ENCODE results near the gene MIP. TPM values are rescaled to one million over a fixed set of nuclear protein-coding genes. Genes with fewer than 3 reads are reported as not detected.

Gene MIP
- total RNA-seq, 1 donor from 2014 or later = not detected

DNA sequence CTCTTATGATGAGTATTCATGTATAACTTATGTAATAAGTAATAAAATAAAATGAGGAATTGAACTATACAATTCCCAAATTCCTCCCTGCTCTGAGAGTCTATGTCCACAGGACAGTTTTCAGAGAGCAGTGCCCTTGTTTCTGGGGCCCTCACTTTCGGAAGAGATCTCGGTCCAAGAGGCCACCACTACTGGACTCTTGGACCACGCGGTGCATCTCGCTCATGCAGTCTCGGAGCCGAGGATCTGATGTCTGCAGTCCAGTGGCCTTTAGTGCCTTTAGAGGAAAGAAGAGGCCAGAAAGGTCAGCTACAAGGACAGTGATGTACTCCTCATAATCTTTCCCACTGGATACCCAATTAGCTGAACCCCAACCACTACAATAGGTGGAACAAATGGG is 25.2 kb upstream of the MIP start:
- Mint-ChIP-seq H3K9me3 (no peaks in the 10 kb centered on the region), H3K27me3 (no peaks in the 10 kb centered on the region), H3K36me3 (ENCODE audit: low read depth) (no peaks in the 10 kb centered on the region), H3K4me3 (no peak overlapping the region), H3K4me1 (peaks cover 5% of the 10 kb centered on the region), H3K27ac (no peak overlapping the region)
- intact Hi-C loops (cut with micrococcal nuclease) = no loop called here
- DNase-seq = no peak

GRCh38 chr12:56477521-56478225 is 23.2 kb upstream of the MIP start:
- H3K27me3 Mint-ChIP-seq = no peaks in the 10 kb centered on the region
- intact Hi-C loops (cut with micrococcal nuclease) = no loop called here
- H3K36me3 Mint-ChIP-seq (ENCODE audit: low read depth) = peaks cover 7% of the 10 kb centered on the region
- H3K4me3 Mint-ChIP-seq = no peak overlapping the region
- H3K9me3 Mint-ChIP-seq = no peaks in the 10 kb centered on the region
- H3K27ac Mint-ChIP-seq = no peak overlapping the region
- DNase-seq = no peak
- H3K4me1 Mint-ChIP-seq = peaks cover 5% of the 10 kb centered on the region

- Mint-ChIP-seq H3K27ac (no peak overlapping the region), H3K4me3 (no peak overlapping the region), H3K36me3 (ENCODE audit: low read depth) (peaks cover 9% of the 10 kb centered on the region), H3K9me3 (no peaks in the 10 kb centered on the region), H3K4me1 (peaks cover 5% of the 10 kb centered on the region), H3K27me3 (no peaks in the 10 kb centered on the region)
- intact Hi-C loops (cut with micrococcal nuclease) = no loop called here
- DNase-seq = no peak
Measured at GRCh38 chr12:56476972-56477432, 22.5 kb upstream of the MIP start.

GRCh38 chr12:56476143-56476542 is 21.7 kb upstream of the MIP start:
- intact Hi-C loops (cut with micrococcal nuclease) = no loop called here
- H3K27ac Mint-ChIP-seq = no peak overlapping the region

DNA sequence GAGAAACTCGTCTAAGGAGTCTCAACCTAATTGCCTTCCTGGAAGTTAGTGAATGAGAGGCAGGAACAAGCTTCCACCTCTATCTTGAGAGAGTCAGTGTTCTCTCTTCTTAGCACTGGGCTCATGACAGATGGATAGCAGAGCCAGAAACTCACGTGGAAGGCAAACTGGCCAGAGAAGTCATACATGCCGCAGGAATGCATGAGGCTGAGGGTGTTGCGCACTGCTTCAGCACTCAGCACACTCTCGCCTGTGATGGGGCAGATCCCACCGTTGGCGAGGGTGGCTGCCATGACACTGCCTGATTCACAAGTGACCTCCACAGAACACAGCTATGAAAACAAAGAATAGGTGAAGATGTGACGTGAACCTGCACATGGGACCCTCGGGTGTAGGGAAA is 19.9 kb upstream of the MIP start:
- Mint-ChIP-seq H3K9me3 (no peaks in the 10 kb centered on the region), H3K4me3 (no peak overlapping the region), H3K27me3 (no peaks in the 10 kb centered on the region), H3K4me1 (peaks cover 15% of the 10 kb centered on the region), H3K27ac (no peak overlapping the region), H3K36me3 (ENCODE audit: low read depth) (peaks cover 22% of the 10 kb centered on the region)
- DNase-seq = no peak
- intact Hi-C loops (cut with micrococcal nuclease) = no loop called here

More at GRCh38 chr12:56476143-56476542, 21.7 kb upstream of the MIP start:
- H3K4me1 Mint-ChIP-seq = peaks cover 9% of the 10 kb centered on the region
- H3K4me3 Mint-ChIP-seq = no peak overlapping the region
- no peaks in the 10 kb centered on the region for H3K9me3 Mint-ChIP-seq
- no peak for DNase-seq
- H3K36me3 Mint-ChIP-seq (ENCODE audit: low read depth) = peaks cover 12% of the 10 kb centered on the region
- no peaks in the 10 kb centered on the region for H3K27me3 Mint-ChIP-seq

- no peak for DNase-seq
- H3K36me3 Mint-ChIP-seq (ENCODE audit: low read depth) = peaks cover 22% of the 10 kb centered on the region
- H3K4me1 Mint-ChIP-seq = peaks cover 22% of the 10 kb centered on the region
- no peaks in the 10 kb centered on the region for H3K9me3 Mint-ChIP-seq
- H3K27me3 Mint-ChIP-seq = no peaks in the 10 kb centered on the region
- intact Hi-C loops (cut with micrococcal nuclease) = loop anchor here (2.0 to 10.0 kb wide), 3 partner anchors 20 to 340 kb away; partner anchors contain the start of genes COQ10A, ESYT1 and GLS2
- H3K4me3 Mint-ChIP-seq = peak overlapping the region; percentile 92
- peak overlapping the region; percentile 98 for H3K27ac Mint-ChIP-seq
Measured at GRCh38 chr12:56469007-56469930, 14.8 kb upstream of the MIP start.

GRCh38 chr12:56468216-56469006 is 14.0 kb upstream of the MIP start, which contains the start of gene SPRYD4:
SPRYD4 (plus strand) TSS chr12:56468578; CDS start chr12:56468592, 14 bp downstream.
- intact Hi-C loops (cut with micrococcal nuclease) = loop anchor here (1.0 to 10.0 kb wide), 9 partner anchors 19 to 340 kb away; partner anchors contain the start of genes COQ10A, ESYT1, GLS2 and NACA
- Mint-ChIP-seq H3K36me3 (ENCODE audit: low read depth) (peaks cover 19% of the 10 kb centered on the region), H3K27me3 (no peaks in the 10 kb centered on the region), H3K9me3 (no peaks in the 10 kb centered on the region), H3K4me3 (peak within 1 kb of the TSS; percentile 92), H3K27ac (peak within 1 kb of the TSS; percentile 98), H3K4me1 (peaks cover 24% of the 10 kb centered on the region)
- peak; percentile 99 for DNase-seq

GRCh38 chr12:56462565-56462964 is 8.1 kb upstream of the MIP start:
- no peaks in the 10 kb centered on the region for H3K36me3 Mint-ChIP-seq (ENCODE audit: low read depth)
- H3K4me1 Mint-ChIP-seq = peaks cover 8% of the 10 kb centered on the region
- no peaks in the 10 kb centered on the region for H3K9me3 Mint-ChIP-seq
- H3K27ac Mint-ChIP-seq = no peak overlapping the region
- no peak for DNase-seq
- no peak overlapping the region for H3K4me3 Mint-ChIP-seq
- intact Hi-C loops (cut with micrococcal nuclease) = loop anchor here (5.0 to 10.0 kb wide), 2 partner anchors 198 to 255 kb away; partner anchors contain the start of gene COQ10A
- H3K27me3 Mint-ChIP-seq = no peaks in the 10 kb centered on the region

DNA sequence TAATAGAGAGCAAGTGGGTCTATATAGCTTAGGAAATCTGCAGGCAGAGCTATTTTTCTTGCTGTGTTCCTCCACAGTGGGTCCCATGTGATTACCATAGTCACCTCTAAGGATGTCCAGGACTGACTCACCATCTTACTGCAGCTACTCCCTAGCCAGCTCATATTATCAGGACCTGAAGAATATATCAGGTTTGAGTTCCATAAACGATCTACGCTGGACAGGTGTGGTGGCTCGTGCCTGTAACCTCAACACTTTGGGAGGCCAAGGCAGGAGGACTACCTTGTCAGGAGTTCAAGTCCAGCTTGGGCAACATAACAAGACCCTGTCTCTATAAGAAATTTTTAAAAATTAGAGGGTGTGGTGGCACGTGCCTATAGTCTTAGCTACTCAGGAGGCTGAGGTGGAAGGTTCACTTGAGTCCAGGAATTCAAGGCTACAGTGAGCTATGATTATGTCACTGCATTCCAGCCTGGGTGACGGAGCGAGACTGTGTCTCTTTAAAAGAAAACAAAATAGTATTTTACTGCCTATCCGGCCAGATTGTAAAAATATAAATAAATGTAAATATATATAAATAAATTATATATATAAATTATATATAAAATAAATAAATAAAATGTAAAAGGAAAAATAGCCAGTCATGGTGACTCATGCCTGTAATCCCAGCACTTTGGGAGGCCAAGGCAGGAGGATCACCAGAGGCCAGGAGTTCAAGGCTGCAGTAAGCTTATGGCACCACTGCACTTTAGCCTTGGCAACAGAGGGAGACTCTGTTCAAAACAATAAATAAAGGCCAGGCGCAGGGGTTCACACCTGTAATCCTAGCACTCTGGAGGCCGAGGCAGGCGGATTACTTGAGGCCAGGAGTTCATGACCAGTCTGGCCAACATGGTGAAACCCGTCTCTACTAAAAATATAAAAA is 7.0 kb upstream of the MIP start:
- Mint-ChIP-seq H3K36me3 (ENCODE audit: low read depth) (no peaks in the 10 kb centered on the region), H3K4me3 (no peak overlapping the region), H3K9me3 (no peaks in the 10 kb centered on the region), H3K4me1 (peaks cover 5% of the 10 kb centered on the region), H3K27me3 (no peaks in the 10 kb centered on the region), H3K27ac (no peak overlapping the region)
- intact Hi-C loops (cut with micrococcal nuclease) = loop anchor here (5.0 to 10.0 kb wide), 2 partner anchors 197 to 254 kb away; partner anchors contain the start of gene COQ10A
- no peak for DNase-seq

DNA sequence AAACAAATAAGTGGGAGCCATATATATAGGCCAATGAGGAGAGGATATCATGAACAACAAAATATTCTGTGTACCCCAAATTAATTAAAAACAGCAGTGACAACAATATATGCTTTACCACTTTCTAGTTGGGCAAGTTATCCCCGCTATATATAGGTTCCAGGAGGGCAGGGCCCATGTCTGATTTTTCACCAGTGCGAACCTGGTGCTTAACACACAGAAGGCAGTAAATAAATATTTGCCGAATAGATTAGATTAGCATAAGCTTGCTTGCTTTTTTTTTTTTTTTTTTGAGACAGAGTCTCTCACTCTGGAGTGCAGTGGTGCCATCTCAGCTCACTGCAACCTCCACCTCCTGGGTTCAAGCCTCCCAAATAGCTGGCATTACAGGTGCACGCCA is 3.4 kb upstream of the MIP start:
- DNase-seq = no peak
- Mint-ChIP-seq H3K27ac (no peak overlapping the region), H3K36me3 (ENCODE audit: low read depth) (no peaks in the 10 kb centered on the region), H3K9me3 (no peaks in the 10 kb centered on the region), H3K27me3 (no peaks in the 10 kb centered on the region), H3K4me1 (no peaks in the 10 kb centered on the region), H3K4me3 (no peak overlapping the region)
- intact Hi-C loops (cut with micrococcal nuclease) = no loop called here

- DNase-seq = no peak
- Mint-ChIP-seq H3K36me3 (ENCODE audit: low read depth) (peaks cover 7% of the 10 kb centered on the region), H3K4me3 (no peak overlapping the region), H3K27ac (no peak overlapping the region), H3K27me3 (no peaks in the 10 kb centered on the region), H3K4me1 (peaks cover 22% of the 10 kb centered on the region), H3K9me3 (no peaks in the 10 kb centered on the region)
- intact Hi-C loops (cut with micrococcal nuclease) = no loop called here
Measured at GRCh38 chr12:56451147-56451546, 3.3 kb downstream of the MIP start.

DNA sequence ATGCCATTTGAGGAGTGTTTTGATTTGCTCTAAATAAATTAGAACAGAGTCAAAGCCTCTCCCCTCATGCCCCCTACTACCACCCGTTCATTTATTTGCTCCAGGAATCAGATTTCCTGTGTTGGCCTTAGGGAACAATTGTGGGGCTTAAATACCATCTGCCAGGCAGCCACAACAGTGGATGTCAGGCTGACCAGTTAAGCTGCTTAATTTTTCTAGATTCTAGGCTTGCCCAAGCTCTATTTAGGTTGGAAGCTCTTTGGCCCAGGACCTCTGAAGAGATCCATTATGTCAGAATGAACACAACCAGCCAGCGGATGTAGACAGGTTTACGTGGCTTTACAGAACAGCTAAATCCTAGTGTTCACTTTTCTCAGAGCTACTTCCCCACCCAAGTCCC is 4.2 kb downstream of the MIP start:
- Mint-ChIP-seq H3K27me3 (no peaks in the 10 kb centered on the region), H3K4me3 (peak overlapping the region; percentile 95), H3K36me3 (ENCODE audit: low read depth) (peaks cover 9% of the 10 kb centered on the region), H3K9me3 (no peaks in the 10 kb centered on the region), H3K4me1 (peaks cover 23% of the 10 kb centered on the region), H3K27ac (no peak overlapping the region)
- intact Hi-C loops (cut with micrococcal nuclease) = no loop called here
- no peak for DNase-seq
